HS-27A (cell line): ENCODE results near the gene ACTL10.
"Not testable (repeated sequence)": the region's sequence is repeated elsewhere in the genome, so short reads cannot be mapped to it uniquely, and the experiment has no call there.

Experiments
- DNase-seq: peaks from one replicate; pipeline ENCODE4 v3.0.0-alpha.2; 2012; ENCODE audit warnings: low read depth, missing footprints

ACTL10 gene

DNA sequence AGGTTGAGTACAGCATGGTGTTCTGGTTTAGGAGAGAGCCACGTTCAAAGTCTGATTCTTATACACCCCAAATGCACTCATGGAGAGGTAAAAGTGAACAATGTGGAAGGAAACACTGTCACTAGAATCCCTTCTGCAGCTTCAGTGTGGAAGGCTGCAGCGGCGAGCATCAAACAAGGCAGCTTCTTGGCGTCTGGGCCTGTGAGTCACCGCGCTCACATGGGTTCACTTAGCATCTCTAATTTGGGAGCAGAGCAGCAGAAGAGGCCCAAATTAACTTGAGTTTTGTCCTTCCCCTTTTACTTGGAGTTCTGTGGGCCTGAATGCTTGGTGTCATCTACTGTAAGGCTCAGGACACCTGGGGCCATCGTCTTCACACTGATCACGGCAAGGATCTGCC is 30.4 kb downstream of the ACTL10 start:
- no peak for DNase-seq

DNA sequence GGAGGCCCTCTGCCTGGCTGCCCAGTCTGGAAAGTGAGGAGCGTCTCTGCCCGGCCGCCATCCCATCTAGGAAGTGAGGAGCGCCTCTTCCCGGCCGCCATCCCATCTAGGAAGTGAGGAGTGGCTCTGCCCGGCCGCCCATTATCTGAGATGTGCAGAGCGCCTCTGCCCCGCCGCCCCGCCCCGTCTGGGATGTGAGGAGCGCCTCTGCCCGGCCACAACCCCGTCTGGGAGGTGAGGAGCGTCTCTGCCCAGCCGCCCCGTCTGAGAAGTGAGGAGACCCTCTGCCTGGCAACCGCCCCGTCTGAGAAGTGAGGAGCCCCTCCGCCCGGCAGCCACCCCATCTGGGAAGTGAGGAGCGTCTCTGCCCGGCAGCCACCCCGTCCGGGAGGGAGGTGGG is 32.2 kb downstream of the ACTL10 start:
- not testable (repeated sequence) for DNase-seq

DNA sequence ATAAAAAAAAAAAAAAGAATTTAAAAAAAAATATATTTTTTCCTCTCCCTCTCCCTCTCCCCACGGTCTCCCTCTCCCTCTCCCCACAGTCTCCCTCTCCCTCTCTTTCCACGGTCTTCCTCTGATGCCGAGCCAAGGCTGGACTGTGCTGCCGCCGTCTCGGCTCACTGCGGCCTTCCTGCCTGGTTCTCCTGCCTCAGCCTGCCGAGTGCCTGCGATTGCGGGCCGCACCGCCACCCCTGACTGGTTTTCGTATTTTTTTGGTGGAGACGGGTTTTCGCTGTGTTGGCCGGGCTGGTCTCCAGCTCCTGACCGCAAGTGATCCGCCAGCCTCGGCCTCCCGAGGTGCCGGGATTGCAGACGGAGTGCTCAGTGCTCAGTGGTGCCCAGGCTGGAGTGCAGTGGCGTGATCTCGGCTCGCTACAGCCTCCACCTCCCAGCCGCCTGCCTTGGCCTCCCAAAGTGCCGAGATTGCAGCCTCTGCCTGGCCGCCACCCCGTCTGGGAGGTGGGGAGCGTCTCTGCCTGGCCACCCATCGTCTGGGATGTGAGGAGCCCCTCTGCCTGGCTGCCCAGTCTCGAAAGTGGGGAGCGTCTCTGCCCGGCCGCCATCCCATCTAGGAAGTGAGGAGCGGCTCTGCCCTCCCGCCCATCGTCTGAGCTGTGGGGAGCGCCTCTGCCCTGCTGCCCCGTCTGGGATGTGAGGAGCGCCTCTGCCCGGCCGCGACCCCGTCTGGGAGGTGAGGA is 34.1 kb downstream of the ACTL10 start:
- not testable (repeated sequence) for DNase-seq

DNA sequence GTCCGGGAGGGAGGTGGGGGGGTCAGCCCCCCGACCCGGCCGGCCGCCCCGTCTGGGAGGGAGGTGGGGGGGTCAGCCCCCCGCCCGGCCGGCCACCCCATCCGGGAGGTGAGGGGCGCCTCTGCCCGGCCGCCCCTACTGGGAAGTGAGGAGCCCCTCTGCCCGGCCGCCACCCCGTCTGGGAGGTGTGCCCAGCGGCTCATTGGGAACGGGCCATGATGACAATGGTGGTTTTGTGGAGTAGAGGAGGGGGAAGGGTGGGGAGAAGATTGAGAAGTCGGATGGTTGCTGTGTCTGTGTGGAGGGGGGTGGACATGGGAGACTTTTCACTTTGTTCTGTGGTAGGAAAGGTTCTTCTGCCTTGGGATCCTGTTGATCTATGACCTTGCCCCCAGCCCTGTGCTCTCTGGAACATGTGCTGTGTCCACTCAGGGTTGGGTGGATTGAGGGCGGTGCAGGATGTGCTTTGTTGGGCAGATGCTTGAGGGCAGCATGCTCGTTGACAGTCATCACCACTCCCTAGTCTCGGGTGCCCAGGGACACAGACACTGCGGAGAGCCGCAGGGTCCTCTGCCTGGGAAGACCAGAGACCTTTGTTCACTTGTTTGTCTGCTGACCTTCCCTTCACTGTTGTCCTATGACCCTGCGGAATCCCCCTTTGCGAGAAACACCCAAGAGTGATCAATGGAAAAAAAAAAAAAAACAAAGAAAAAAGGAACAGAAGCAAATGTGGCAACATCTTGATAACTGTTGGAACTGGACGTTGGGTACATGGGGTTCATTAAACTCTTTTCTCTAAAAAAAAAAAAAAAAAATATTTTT is 35.1 kb downstream of the ACTL10 start:
- DNase-seq: no peak

DNA sequence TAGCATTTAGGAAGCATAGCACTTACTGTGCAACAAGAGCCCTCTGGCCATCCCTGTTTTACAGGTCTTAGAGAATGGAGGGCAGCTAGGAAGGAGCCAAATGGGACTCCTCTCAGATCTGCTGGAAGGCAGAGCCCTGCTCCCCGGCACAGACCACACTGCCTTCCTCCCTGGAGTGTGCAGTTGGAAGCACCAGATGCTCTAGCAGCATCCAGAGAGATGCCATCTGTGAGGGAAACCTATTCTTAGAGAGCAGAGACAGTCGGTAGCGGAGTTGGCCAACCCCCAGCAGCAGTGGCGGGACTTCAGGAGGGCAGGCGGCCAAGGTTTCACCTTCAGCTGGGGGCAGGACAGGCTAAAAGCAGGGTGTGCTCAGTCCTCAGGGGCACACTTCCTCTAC is 36.1 kb downstream of the ACTL10 start:
- DNase-seq: no peak

DNA sequence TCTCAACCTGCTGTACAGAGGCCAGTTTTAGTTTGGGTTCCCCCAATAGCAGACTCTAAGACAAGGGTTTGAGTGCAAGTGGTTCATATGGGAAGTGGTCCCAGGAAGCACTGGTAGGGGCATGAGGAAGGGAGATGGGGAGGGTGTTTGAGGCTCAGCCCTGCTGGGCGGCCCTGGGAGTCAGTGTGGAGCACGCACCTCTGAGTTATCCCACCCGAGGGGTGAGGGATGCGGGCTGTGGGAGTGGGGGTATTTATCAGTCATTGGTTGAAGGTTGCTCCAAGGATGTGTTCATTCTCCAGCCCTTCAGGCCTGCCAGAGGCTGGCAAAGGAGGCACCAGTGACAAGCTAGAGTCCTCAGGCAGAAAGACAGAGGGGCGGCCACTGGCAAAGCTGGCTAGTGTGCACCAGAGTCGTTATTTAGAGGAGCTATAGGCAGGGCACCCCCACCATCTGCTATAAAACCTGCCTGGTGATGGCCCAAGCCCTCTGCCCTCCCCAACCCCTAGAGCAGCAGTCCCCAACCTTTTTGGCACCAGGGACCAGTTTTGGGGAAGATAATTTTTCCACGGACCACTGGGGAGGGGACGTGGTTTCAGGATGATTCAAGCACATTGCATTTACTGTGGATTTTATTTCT is 36.9 kb downstream of the ACTL10 start:
- no peak for DNase-seq

DNA sequence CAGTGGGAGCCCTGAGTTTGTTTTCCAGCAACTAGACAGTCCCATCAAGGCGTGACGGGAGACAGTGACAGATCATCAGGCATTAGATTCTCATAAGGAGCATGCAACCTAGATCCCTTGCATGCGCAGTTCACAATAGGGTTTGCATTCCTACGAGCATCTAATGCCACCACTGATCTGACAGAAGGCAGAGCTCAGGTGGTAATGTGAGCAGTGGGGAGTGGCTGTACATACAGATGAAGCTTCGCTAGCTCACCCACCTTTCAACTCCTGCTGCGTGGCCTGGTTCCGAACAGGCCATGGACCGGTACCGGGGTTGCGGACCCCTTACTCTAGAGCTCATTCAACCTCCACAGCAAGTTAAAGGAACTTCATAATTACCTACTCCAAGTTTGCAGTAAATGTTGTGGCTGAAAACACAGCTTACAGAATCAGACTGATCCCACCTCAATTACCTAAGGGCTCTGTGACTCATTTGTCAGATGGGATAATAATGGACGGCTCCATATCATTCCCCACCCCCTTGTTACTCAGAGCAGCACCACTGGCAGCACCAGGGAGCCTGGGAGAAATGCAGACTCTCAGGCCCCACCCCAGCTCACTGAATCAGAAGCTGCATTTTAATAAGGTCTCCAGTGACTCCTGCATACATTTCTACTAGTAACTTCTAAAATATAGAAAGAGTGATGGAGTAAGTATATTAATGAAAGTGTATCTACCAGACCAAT is 37.6 kb downstream of the ACTL10 start:
- no peak for DNase-seq

DNA sequence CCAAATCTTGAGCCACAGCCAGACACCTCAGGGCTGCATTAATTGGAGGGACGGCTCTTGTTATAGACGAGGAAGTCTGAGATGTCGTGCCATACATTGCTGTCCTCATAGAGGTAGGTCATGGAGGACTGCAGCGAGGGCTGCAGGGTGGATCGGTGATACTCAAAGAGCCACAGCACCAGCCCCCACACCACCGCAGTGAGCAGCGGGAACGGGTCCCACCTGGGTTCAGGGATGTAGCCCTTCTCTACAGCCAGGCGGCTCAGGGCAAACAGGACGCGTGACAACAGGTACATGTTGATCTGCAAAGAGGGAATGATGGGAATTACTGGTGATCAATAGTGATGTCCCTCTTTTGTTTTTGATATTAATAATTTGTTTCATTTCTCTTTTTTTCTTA is 40.9 kb downstream of the ACTL10 start:
- no peak for DNase-seq

DNA sequence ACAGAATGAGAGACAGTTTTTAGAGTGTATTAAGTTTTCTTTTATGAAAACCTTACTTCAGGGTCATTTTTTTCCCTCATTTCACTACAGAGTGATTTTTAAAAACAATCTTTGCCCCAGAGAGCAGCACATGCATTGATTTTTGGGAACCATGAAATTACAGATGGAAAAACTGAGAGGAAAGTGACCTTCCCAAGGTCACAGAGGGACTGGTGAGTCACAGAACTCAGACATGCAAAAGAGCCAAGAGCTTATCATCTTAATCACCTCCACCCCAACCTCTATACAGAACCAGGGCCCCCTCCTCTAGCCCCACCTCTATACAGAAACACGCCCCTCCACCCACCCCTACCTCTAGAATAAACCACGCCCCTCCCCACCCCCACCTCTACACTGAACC is 42.7 kb downstream of the ACTL10 start:
- DNase-seq: no peak

DNA sequence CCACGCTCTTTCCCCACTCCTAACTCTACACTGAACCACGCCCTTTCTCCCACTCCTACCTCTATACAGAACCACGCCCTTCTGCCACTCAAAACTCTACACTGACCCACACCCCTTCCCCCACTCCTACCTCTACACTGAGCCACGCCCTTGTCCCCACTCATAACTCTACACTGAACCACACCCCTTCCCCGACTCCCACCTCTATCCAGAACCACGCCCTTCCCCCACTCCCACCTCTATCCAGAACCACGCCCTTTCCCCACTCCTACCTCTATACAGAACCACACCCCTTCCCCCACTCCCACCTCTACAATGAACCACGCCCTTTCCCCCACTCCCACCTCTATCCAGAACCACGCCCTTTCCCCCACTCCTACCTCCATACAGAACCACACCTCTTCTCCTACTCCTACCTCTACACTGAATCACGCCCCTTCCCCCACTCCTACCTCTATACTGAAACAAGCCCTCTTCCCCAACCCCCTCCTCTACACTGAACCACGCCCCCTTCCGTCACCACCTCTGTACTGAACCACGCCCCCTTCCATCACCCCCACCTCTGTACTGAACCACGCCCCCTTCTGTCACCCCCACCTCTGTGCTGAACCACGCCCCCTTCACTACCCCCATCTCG is 43.3 kb downstream of the ACTL10 start:
- DNase-seq: no peak

DNA sequence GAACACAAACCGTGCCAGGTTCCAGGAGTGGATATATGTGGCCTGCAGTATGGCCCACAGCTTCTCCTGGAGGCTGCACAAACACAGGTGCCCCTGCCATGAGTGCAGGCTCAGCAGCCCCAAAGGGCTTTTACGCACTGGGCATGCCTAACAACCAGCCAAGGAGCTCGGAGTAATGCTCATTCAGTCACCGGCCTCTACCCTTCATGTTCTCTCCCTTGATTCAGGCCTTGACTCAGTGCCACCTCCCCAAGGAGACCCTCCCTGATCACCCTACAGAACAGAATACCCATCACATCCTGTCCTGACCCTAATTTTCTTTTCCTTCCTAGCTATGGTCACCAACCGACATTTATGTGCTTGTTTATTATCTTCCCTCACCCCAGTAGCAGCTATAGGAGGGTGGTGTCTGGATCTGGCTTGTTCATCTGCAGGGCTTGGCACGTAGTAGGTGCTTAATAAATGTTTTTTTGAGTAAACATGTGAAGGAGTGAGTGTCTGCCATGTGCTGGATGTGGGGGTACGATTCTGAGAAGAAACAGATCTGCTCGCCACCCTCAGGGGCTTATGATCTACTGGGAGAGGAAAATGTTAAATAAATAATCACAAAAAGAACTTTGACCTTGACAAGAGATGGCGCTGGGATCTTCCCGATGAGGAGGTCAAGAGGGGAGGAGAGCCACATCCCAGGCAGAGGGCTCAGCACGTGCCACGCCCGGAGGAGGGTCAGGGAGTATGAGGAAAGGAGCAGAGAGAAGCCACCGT is 44.1 kb downstream of the ACTL10 start:
- DNase-seq: no peak

DNA sequence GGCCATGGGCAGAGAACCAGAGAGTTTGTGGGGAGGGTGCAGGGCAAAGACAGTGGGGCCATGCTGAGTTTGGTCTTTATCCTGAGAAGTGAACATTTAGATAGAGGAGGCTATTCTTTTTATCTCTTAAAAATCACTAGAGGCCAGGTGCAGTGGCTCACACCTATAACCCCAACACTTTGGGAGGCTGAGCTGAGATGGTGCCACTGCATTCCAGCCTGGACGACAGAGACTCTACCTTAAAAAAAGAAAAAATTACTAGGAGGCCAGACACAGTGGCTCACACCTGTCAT is 44.6 kb downstream of the ACTL10 start:
- no peak for DNase-seq

DNA sequence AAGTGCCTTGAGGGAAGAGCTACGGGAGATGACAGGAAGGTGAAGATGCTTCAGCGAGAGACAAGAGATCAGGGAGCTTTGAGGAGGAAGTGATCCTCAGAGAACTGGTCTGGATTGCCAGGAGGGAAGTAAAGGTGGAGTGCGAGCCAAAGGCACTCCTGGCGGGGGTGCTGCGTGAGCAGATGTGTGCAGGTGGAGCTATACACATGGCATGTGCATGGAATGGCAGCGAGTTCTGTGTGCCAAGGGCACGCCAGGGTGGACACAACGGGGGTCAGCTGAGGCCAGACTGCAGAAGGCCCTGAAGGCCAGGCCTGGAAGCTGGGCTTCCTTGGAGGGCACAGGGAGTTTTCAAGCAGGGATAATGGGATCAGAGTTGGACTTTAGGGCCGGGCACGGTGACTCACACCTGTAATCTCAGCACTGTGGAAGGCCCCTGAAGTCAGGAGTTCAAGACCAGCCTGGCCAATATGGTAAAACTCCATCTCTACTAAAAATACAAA is 47.2 kb downstream of the ACTL10 start:
- DNase-seq: no peak

DNA sequence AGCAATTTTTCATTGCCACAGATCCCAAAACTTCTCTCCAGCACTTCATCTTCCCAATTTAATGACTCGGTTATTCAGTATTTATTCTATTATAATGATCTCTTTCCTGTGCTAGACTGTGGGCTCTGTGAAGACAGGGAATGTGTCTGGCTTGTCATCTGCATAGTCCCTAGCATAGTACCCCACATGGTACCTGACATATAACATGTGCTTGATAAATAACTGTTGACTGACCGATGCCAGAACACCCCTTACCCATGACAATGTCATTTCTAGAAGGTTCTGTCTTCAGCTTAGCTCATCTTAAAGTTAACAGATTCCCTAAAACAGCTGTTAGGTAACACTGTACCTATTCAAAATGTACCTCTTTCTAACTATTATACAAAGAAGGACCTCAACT is 49.8 kb downstream of the ACTL10 start:
- DNase-seq: no peak
